Karpas-422 (cell line): ENCODE results near the gene OR51V1. TPM values are rescaled to one million over a fixed set of nuclear protein-coding genes. Genes with fewer than 3 reads are reported as not detected.
A peak's percentile ranks its signal among the peaks of the same experiment; 100 is the strongest.

Experiments
- DNase-seq: peaks from one replicate; pipeline ENCODE4 v3.0.0-alpha.2; 2015
- H2AFZ ChIP-seq: fragments of 200-600 bp; sonication (generic); 2 replicates; pipeline ENCODE4 v1.6.1; 2014; ENCODE audit warnings: antibody characterized with exemption, low read length, mixed read lengths
- H3K27ac ChIP-seq: fragments of 200-600 bp; sonication (generic); 2 replicates; pipeline ENCODE4 v1.5.1; 2014; ENCODE audit warnings: mild to moderate bottlenecking, low read length, moderate library complexity
- H3K27me3 ChIP-seq: fragments of 200-600 bp; sonication (generic); 2 replicates; pipeline ENCODE4 v1.6.1; 2014; ENCODE audit warnings: low read length, mixed read lengths
- H3K36me3 ChIP-seq: fragments of 200-600 bp; sonication (generic); 2 replicates; pipeline ENCODE4 v1.6.1; 2014; ENCODE audit warnings: low read length, mixed read lengths; ENCODE audit not compliant: insufficient read depth
- H3K4me1 ChIP-seq: fragments of 200-600 bp; sonication (generic); 2 replicates; pipeline ENCODE4 v1.6.1; 2014; ENCODE audit warnings: mild to moderate bottlenecking, low read length, mixed read lengths
- H3K4me2 ChIP-seq: fragments of 200-600 bp; sonication (generic); 2 replicates; pipeline ENCODE4 v1.6.1; 2014; ENCODE audit warnings: low read length, low read depth, mild to moderate bottlenecking; ENCODE audit not compliant: poor library complexity, severe bottlenecking
- H3K4me3 ChIP-seq: fragments of 200-600 bp; sonication (generic); 2 replicates; pipeline ENCODE4 v1.5.1; 2014; ENCODE audit warnings: mild to moderate bottlenecking, antibody characterized with exemption, low read length, mixed read lengths
- H3K79me2 ChIP-seq: fragments of 200-600 bp; sonication (generic); 2 replicates; pipeline ENCODE4 v1.6.1; 2014; ENCODE audit warnings: mild to moderate bottlenecking, low read length, mixed read lengths
- H3K9ac ChIP-seq: fragments of 200-600 bp; sonication (generic); 2 replicates; pipeline ENCODE4 v1.6.0; 2014; ENCODE audit warnings: low read length
- H3K9me2 ChIP-seq: fragments of 200-600 bp; sonication (generic), shearing (Covaris generic); replicated peaks from 2 replicates; pipeline ENCODE4 v1.6.0; 2014; ENCODE audit warnings: mild to moderate bottlenecking, low read length, moderate library complexity; ENCODE audit not compliant: insufficient read depth
- H3K9me3 ChIP-seq: fragments of 300-700, 200-600 bp; sonication (generic); 2 replicates; pipeline ENCODE4 v1.6.1; 2014; ENCODE audit warnings: low read length, mixed read lengths
- H4K20me1 ChIP-seq: fragments of 200-600 bp; sonication (generic); 2 replicates; pipeline ENCODE4 v1.6.1; 2014; ENCODE audit warnings: mild to moderate bottlenecking, antibody characterized with exemption, low read length, low read depth; ENCODE audit not compliant: insufficient read depth
- total RNA-seq: library from RNA; depleted of rRNA; stranded (reverse); fragments of >200 nt; shearing (Covaris generic); gene quantifications from 2 replicates; pipeline ENCODE4 v1.2.3, GENCODE V29; 2014; ENCODE audit warnings: low replicate concordance

The OR51V1 gene
- total RNA-seq, 1 experiment from 2014 or later = not detected

GRCh38 chr11:5210376-5210885 is 9.9 kb upstream of the OR51V1 start:
- H3K27me3 ChIP-seq = no peaks in the 10 kb centered on the region

DNA sequence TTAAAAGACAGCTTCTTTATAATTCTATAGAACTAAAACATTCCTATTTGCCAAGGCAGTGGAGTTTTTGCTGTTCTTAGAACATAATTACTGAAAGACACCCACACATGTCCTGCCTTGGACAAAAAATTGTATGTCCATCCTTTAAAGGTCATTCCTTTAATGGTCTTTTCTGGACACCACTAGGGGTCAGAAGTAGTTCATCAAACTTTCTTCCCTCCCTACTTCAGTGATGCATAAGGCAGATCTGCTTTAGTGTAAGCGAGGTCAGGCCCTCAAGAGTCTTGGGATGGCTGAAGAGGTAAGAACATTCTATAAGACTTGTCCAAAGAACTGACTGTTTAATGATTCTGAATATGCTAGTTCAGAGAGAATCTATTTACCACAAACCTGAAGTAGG is 4.3 kb upstream of the OR51V1 start:
- Histone ChIP-seq H3K9me3 (no peaks in the 10 kb centered on the region), H3K4me3 (no peak overlapping the region), H3K9me2 (no peaks in the 10 kb centered on the region), H3K4me2 (no peak overlapping the region), H3K27ac (no peak overlapping the region), H3K4me1 (no peaks in the 10 kb centered on the region), H3K79me2 (no peaks in the 10 kb centered on the region), H3K9ac (no peak overlapping the region), H4K20me1 (no peaks in the 10 kb centered on the region), H3K27me3 (no peaks in the 10 kb centered on the region), H2AFZ (no peak overlapping the region), H3K36me3 (no peaks in the 10 kb centered on the region)
- peak; percentile 66 for DNase-seq

More at GRCh38 chr11:5210376-5210885, 9.9 kb upstream of the OR51V1 start:
- no peak overlapping the region for H3K4me2 ChIP-seq
- no peaks in the 10 kb centered on the region for H4K20me1 ChIP-seq
- H3K9me3 ChIP-seq = no peaks in the 10 kb centered on the region
- no peak overlapping the region for H3K4me3 ChIP-seq
- H3K9ac ChIP-seq = no peak overlapping the region
- H2AFZ ChIP-seq = no peak overlapping the region
- no peaks in the 10 kb centered on the region for H3K4me1 ChIP-seq
- no peaks in the 10 kb centered on the region for H3K79me2 ChIP-seq
- DNase-seq = no peak
- H3K36me3 ChIP-seq = no peaks in the 10 kb centered on the region
- H3K27ac ChIP-seq = no peak overlapping the region
- H3K9me2 ChIP-seq = no peaks in the 10 kb centered on the region

- Histone ChIP-seq H4K20me1 (no peaks in the 10 kb centered on the region), H3K4me3 (no peak overlapping the region), H3K9me2 (no peaks in the 10 kb centered on the region), H3K4me1 (no peaks in the 10 kb centered on the region), H2AFZ (no peak overlapping the region), H3K27ac (no peak overlapping the region), H3K27me3 (no peaks in the 10 kb centered on the region), H3K79me2 (no peaks in the 10 kb centered on the region), H3K9me3 (no peaks in the 10 kb centered on the region), H3K36me3 (no peaks in the 10 kb centered on the region), H3K9ac (no peak overlapping the region), H3K4me2 (no peak overlapping the region)
- DNase-seq = no peak
Observed at GRCh38 chr11:5203366-5203765, 2.9 kb upstream of the OR51V1 start.

- no peak for DNase-seq
- Histone ChIP-seq H3K79me2 (no peaks in the 10 kb centered on the region), H3K36me3 (no peaks in the 10 kb centered on the region), H3K4me2 (no peak overlapping the region), H3K4me3 (no peak overlapping the region), H3K9me2 (no peaks in the 10 kb centered on the region), H4K20me1 (no peaks in the 10 kb centered on the region), H3K4me1 (no peaks in the 10 kb centered on the region), H2AFZ (no peak overlapping the region), H3K9ac (no peak overlapping the region), H3K9me3 (no peaks in the 10 kb centered on the region), H3K27me3 (no peaks in the 10 kb centered on the region), H3K27ac (no peak overlapping the region)
Observed at GRCh38 chr11:5198285-5198684, 2.2 kb downstream of the OR51V1 start.

DNA sequence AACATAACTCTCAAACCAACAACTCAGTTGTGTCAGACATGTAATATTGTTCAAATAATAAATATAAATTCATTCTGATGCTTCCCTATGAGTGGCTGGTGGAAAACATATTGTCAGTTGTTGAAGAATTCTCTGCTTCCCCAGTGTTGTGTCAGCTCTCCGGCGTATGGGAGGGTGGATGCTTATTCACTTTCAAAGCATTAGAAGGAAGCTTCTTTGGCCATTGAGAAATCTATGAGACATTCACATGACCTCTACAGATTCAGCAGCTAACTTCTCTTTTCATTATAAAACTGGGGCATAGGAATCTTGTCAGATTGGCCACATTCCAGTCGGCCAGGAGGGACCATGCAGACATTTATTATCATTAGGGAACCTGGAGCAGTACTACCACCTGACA is 2.9 kb downstream of the OR51V1 start:
- Histone ChIP-seq H3K9me2 (no peaks in the 10 kb centered on the region), H3K79me2 (no peaks in the 10 kb centered on the region), H3K27ac (no peak overlapping the region), H2AFZ (no peak overlapping the region), H3K4me3 (no peak overlapping the region), H4K20me1 (no peaks in the 10 kb centered on the region), H3K9ac (no peak overlapping the region), H3K9me3 (no peaks in the 10 kb centered on the region), H3K27me3 (no peaks in the 10 kb centered on the region), H3K4me1 (no peaks in the 10 kb centered on the region), H3K4me2 (no peak overlapping the region), H3K36me3 (no peaks in the 10 kb centered on the region)
- DNase-seq = no peak

DNA sequence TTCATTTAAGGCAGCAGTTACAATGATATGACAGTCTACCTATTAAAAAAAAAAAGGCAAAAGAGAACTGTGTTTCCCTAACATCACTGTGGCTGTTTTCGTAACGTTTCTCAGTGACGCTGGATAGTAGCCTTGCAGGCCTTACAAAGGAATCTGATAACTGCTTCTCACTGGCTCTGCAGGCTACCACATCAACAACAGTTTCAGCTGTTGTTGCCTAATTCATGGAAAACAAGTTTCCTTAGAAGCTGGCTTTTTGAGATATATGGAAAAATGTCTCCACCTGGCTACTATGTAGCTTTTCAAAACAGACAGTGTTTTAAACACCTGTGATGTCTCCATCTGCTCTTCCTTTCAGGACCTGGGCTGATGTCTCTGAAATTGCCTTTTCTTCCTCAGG is 3.8 kb downstream of the OR51V1 start:
- Histone ChIP-seq H3K4me3 (no peak overlapping the region), H3K27me3 (no peaks in the 10 kb centered on the region), H3K4me1 (no peaks in the 10 kb centered on the region), H3K27ac (no peak overlapping the region), H3K9me2 (no peaks in the 10 kb centered on the region), H3K4me2 (no peak overlapping the region), H4K20me1 (no peaks in the 10 kb centered on the region), H3K79me2 (no peaks in the 10 kb centered on the region), H3K9ac (no peak overlapping the region), H3K36me3 (no peaks in the 10 kb centered on the region), H2AFZ (no peak overlapping the region), H3K9me3 (no peaks in the 10 kb centered on the region)
- no peak for DNase-seq

GRCh38 chr11:5196067-5196466 is 4.4 kb downstream of the OR51V1 start:
- Histone ChIP-seq H3K4me2 (no peak overlapping the region), H3K36me3 (no peaks in the 10 kb centered on the region), H3K27me3 (no peaks in the 10 kb centered on the region), H4K20me1 (no peaks in the 10 kb centered on the region), H3K27ac (no peak overlapping the region), H3K9ac (no peak overlapping the region), H2AFZ (no peak overlapping the region), H3K4me1 (no peaks in the 10 kb centered on the region), H3K79me2 (no peaks in the 10 kb centered on the region), H3K9me3 (no peaks in the 10 kb centered on the region), H3K4me3 (no peak overlapping the region), H3K9me2 (no peaks in the 10 kb centered on the region)
- DNase-seq = no peak

DNA sequence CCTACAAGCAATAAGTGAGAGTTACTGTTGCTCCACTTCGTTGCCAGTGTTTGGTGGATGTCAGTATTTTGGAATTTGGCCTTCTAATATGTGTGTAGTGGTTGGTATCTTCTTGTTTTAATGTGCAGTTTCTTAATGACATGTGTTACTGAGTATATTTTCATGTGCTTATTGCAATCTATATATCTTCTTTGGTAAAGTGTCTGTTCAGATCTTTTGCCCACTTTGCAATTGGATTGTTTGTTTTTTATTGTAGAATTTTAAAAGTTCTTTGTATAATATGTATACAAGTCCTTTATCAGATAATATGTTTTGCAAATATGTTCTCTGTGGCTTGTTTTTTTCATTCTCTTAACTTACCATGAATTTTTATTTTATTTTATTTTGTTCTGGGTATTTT is 7.7 kb downstream of the OR51V1 start:
- Histone ChIP-seq H3K27ac (no peak overlapping the region), H3K4me2 (no peak overlapping the region), H3K9me2 (no peaks in the 10 kb centered on the region), H4K20me1 (no peaks in the 10 kb centered on the region), H3K36me3 (no peaks in the 10 kb centered on the region), H3K9me3 (no peaks in the 10 kb centered on the region), H2AFZ (no peak overlapping the region), H3K79me2 (no peaks in the 10 kb centered on the region), H3K27me3 (no peaks in the 10 kb centered on the region), H3K4me3 (no peak overlapping the region), H3K4me1 (no peaks in the 10 kb centered on the region), H3K9ac (no peak overlapping the region)
- DNase-seq = no peak

- Histone ChIP-seq H2AFZ (no peak overlapping the region), H3K4me2 (no peak overlapping the region), H3K9me3 (no peaks in the 10 kb centered on the region), H3K4me3 (no peak overlapping the region), H3K9ac (no peak overlapping the region), H3K27ac (no peak overlapping the region), H3K79me2 (no peaks in the 10 kb centered on the region), H4K20me1 (no peaks in the 10 kb centered on the region), H3K36me3 (no peaks in the 10 kb centered on the region), H3K9me2 (no peaks in the 10 kb centered on the region), H3K4me1 (no peaks in the 10 kb centered on the region), H3K27me3 (no peaks in the 10 kb centered on the region)
- DNase-seq = no peak
Observed at GRCh38 chr11:5188201-5188600, 12.3 kb downstream of the OR51V1 start.
